CD1c-positive myeloid dendritic cell (primary cell): ENCODE measurements around the gene PPP2R3B.
"Not testable (repeated sequence)": the region's sequence is repeated elsewhere in the genome, so short reads cannot be mapped to it uniquely, and the experiment has no call there.

Source experiments
- DNase-seq: peaks from one replicate; pipeline ENCODE4 v3.0.0-alpha.2; 2016; ENCODE audit errors: extremely low spot score

The PPP2R3B gene

GRCh38 chrX:353566-354535 is 32.9 kb downstream of the PPP2R3B start:
- DNase-seq, result no peak

- no peak for DNase-seq
Observed at GRCh38 chrX:352582-353314, 34.0 kb downstream of the PPP2R3B start.

GRCh38 chrX:352181-352580 is 34.5 kb downstream of the PPP2R3B start:
- no peak for DNase-seq

- no peak for DNase-seq
Observed at GRCh38 chrX:351736-352135, 35.0 kb downstream of the PPP2R3B start.

GRCh38 chrX:351324-351641 is 35.4 kb downstream of the PPP2R3B start:
- DNase-seq, result not testable (repeated sequence)

GRCh38 chrX:350534-351323 is 36.0 kb downstream of the PPP2R3B start:
- DNase-seq, result no peak

- no peak for DNase-seq
Observed at GRCh38 chrX:350148-350533, 36.6 kb downstream of the PPP2R3B start.

- DNase-seq, result no peak
Observed at GRCh38 chrX:349702-350101, 37.0 kb downstream of the PPP2R3B start.

- DNase-seq, result no peak
Observed at GRCh38 chrX:349196-349595, 37.5 kb downstream of the PPP2R3B start.

GRCh38 chrX:348461-349117 is 38.1 kb downstream of the PPP2R3B start:
- no peak for DNase-seq

- DNase-seq, result no peak
Observed at GRCh38 chrX:347351-348117, 39.2 kb downstream of the PPP2R3B start.

- no peak for DNase-seq
Observed at GRCh38 chrX:346034-346813, 40.5 kb downstream of the PPP2R3B start.

- no peak for DNase-seq
Observed at GRCh38 chrX:345020-345925, 41.4 kb downstream of the PPP2R3B start.

- no peak for DNase-seq
Observed at GRCh38 chrX:344371-344901, 42.3 kb downstream of the PPP2R3B start.

- no peak for DNase-seq
Observed at GRCh38 chrX:341541-342101, 45.1 kb downstream of the PPP2R3B start.

GRCh38 chrX:340641-341423 is 45.9 kb downstream of the PPP2R3B start:
- no peak for DNase-seq

- no peak for DNase-seq
Observed at GRCh38 chrX:340121-340520, 46.6 kb downstream of the PPP2R3B start.
